H1 (cell line): ENCODE results near the gene ZNF571. TPM values are rescaled to one million over a fixed set of nuclear protein-coding genes. Genes with fewer than 3 reads are reported as not detected.

Experiments used
- CTCF ChIA-PET: fragments of 300-600 bp; sonication (Branson Sonifier 250); formaldehyde crosslinking; loops from one replicate; lab custom pipeline; 2021; ENCODE audit not compliant: partially characterized antibody; lab: Charles Lee
- POLR2A ChIA-PET: fragments of 300-600 bp; sonication (Branson Sonifier 250); formaldehyde crosslinking; loops from one replicate; lab custom pipeline; 2021; ENCODE audit warnings: inconsistent platforms; ENCODE audit not compliant: partially characterized antibody; lab: Charles Lee
- DNase-seq, 2 experiments: peaks; one replicate each; pipeline versions ENCODE4 v3.0.0 to v3.0.0-alpha.2; 2010 to 2022; ENCODE audit warnings: low spot score in 2 of 2, low read depth in 1 of 2, mixed read lengths in 1 of 2
- FAIRE-seq: peaks from 2 replicates; lab custom pipeline; 2011; peaks lifted over from hg19 to GRCh38; lab: Jason Lieb, UNC
- H2AFZ ChIP-seq: 2 replicates; pipeline ENCODE4 v1.8.1; 2012; ENCODE audit warnings: low read length, inconsistent platforms
- H2AK5ac ChIP-seq: 2 replicates; pipeline ENCODE4 v1.6.1; 2013; ENCODE audit warnings: low read depth, low read length
- H2BK120ac ChIP-seq: replicated peaks from 2 replicates; pipeline ENCODE3; 2013; ENCODE audit warnings: low read depth, low read length, inconsistent platforms
- H2BK12ac ChIP-seq: 2 replicates; pipeline ENCODE4 v1.6.1; 2013; ENCODE audit warnings: low read depth, low read length
- H2BK15ac ChIP-seq: 2 replicates; pipeline ENCODE4 v1.6.1; 2013; ENCODE audit warnings: low read length
- H2BK20ac ChIP-seq: 2 replicates; pipeline ENCODE4 v1.6.1; 2013; ENCODE audit warnings: low read length
- H2BK5ac ChIP-seq: 2 replicates; pipeline ENCODE4 v1.6.1; 2013; ENCODE audit warnings: low read depth, low read length
- H3K14ac ChIP-seq: 2 replicates; pipeline ENCODE4 v1.6.1; 2013; ENCODE audit warnings: inconsistent platforms; ENCODE audit not compliant: insufficient read length
- H3K18ac ChIP-seq: 2 replicates; pipeline ENCODE4 v1.6.1; 2013; ENCODE audit warnings: low read length; ENCODE audit errors: extremely low read depth
- H3K23ac ChIP-seq: 2 replicates; pipeline ENCODE4 v1.6.1; 2013; ENCODE audit warnings: inconsistent platforms; ENCODE audit not compliant: insufficient read length
- H3K23me2 ChIP-seq: 2 replicates; pipeline ENCODE4 v1.6.1; 2013; ENCODE audit warnings: low read depth, low read length
- H3K27ac ChIP-seq: 2 replicates; pipeline ENCODE4 v1.6.1; 2011; ENCODE audit warnings: low read depth, low read length, inconsistent platforms
- H3K27me3 ChIP-seq, 4 experiments: replicated peaks in 1 of 4; 1 replicate in 1 of 4; 2 replicates in 3 of 4; pipeline versions ENCODE4 v1.6.1 to v1.8.1; 2011 to 2013; ENCODE audit warnings: low read length in 3 of 4, mild to moderate bottlenecking in 3 of 4, inconsistent platforms in 2 of 4, mixed read lengths in 2 of 4, moderate library complexity in 1 of 4; ENCODE audit not compliant: control insufficient read depth in 3 of 4, insufficient read depth in 3 of 4; ENCODE audit errors: extremely low read depth in 1 of 4
- H3K36me3 ChIP-seq, 4 experiments: 2 replicates each; pipeline versions ENCODE4 v1.6.1 to v1.8.1; 2011 to 2013; ENCODE audit warnings: mild to moderate bottlenecking in 4 of 4, low read length in 3 of 4, moderate library complexity in 2 of 4, control low read depth in 1 of 4, inconsistent platforms in 1 of 4; ENCODE audit not compliant: insufficient read depth in 4 of 4, control insufficient read depth in 2 of 4
- H3K4ac ChIP-seq: replicated peaks from 2 replicates; pipeline ENCODE3; 2013; ENCODE audit warnings: low read length, low read depth, mixed read lengths, inconsistent platforms; ENCODE audit not compliant: insufficient read length
- H3K4me1 ChIP-seq, 4 experiments: replicated peaks in 1 of 4; 1 replicate in 1 of 4; 2 replicates in 3 of 4; pipeline versions ENCODE4 v1.6.1 to v1.8.1; 2011 to 2013; ENCODE audit warnings: low read length in 3 of 4, inconsistent platforms in 2 of 4, mixed read lengths in 1 of 4; ENCODE audit not compliant: insufficient read depth in 4 of 4, control insufficient read depth in 3 of 4
- H3K4me2 ChIP-seq, 2 experiments: 2 replicates each; pipeline versions ENCODE4 v1.6.1 to v1.8.1; 2011 to 2013; ENCODE audit warnings: low read depth in 2 of 2, low read length in 2 of 2, control low read depth in 1 of 2, inconsistent platforms in 1 of 2, mild to moderate bottlenecking in 1 of 2; ENCODE audit not compliant: insufficient read depth in 1 of 2
- H3K4me3 ChIP-seq, 4 experiments: fragments of 200-600, 300-600 bp in 1 of 4; sonication (generic), shearing (Covaris generic), sonication (Bioruptor Twin) in 1 of 4; 2 replicates each; pipeline versions ENCODE4 v1.5.1 to v1.8.1; 2011 to 2016; ENCODE audit warnings: low read length in 4 of 4, low read depth in 3 of 4, control low read depth in 2 of 4, inconsistent platforms in 2 of 4, mild to moderate bottlenecking in 2 of 4, mixed read lengths in 1 of 4, moderate library complexity in 1 of 4; ENCODE audit not compliant: insufficient read depth in 2 of 4; ENCODE audit errors: extremely low read depth in 1 of 4
- H3K56ac ChIP-seq: replicated peaks from 2 replicates; pipeline ENCODE3; 2013; ENCODE audit warnings: low read depth, mild to moderate bottlenecking, mixed read lengths, low read length, inconsistent platforms; ENCODE audit not compliant: insufficient read length
- H3K79me1 ChIP-seq: 2 replicates; pipeline ENCODE4 v1.6.1; 2013; ENCODE audit warnings: low read depth, low read length, control low read depth
- H3K79me2 ChIP-seq, 2 experiments: 2 replicates each; pipeline versions ENCODE4 v1.6.1 to v1.8.1; 2012 to 2013; ENCODE audit warnings: low read length in 2 of 2, mild to moderate bottlenecking in 2 of 2, inconsistent platforms in 1 of 2; ENCODE audit not compliant: insufficient read depth in 2 of 2, control insufficient read depth in 1 of 2
- H3K9ac ChIP-seq, 4 experiments: replicated peaks in 1 of 4; 1 replicate in 1 of 4; 2 replicates in 3 of 4; pipeline versions ENCODE4 v1.6.1 to v1.8.1; 2011 to 2013; ENCODE audit warnings: low read depth in 3 of 4, low read length in 3 of 4, control low read depth in 2 of 4, mild to moderate bottlenecking in 2 of 4, moderate library complexity in 2 of 4, inconsistent platforms in 1 of 4; ENCODE audit errors: extremely low read depth in 1 of 4
- H3K9me3 ChIP-seq, 2 experiments: 2 replicates each; pipeline versions ENCODE4 v1.6.1 to v1.8.1; 2012 to 2013; ENCODE audit warnings: mild to moderate bottlenecking in 2 of 2, moderate library complexity in 2 of 2, control low read depth in 1 of 2, inconsistent platforms in 1 of 2, low read depth in 1 of 2, low read length in 1 of 2, mixed read lengths in 1 of 2; ENCODE audit not compliant: insufficient read depth in 2 of 2
- H4K20me1 ChIP-seq, 2 experiments: replicated peaks in 1 of 2; 2 replicates each; pipeline versions ENCODE3 to v1.8.1; 2011 to 2013; ENCODE audit warnings: inconsistent platforms in 2 of 2, low read length in 2 of 2, mild to moderate bottlenecking in 1 of 2; ENCODE audit not compliant: insufficient read depth in 2 of 2, control insufficient read depth in 1 of 2
- H4K5ac ChIP-seq: 2 replicates; pipeline ENCODE4 v1.6.1; 2013; ENCODE audit warnings: low read length, low read depth, mixed read lengths, inconsistent platforms; ENCODE audit not compliant: insufficient read length
- H4K8ac ChIP-seq: 2 replicates; pipeline ENCODE4 v1.8.0; 2013; ENCODE audit warnings: mild to moderate bottlenecking, moderate library complexity, low read length, inconsistent platforms; ENCODE audit not compliant: insufficient read depth; ENCODE audit errors: extremely low read depth
- H4K91ac ChIP-seq: replicated peaks from 2 replicates; pipeline ENCODE3; 2013; ENCODE audit warnings: low read length, mixed read lengths, inconsistent platforms; ENCODE audit not compliant: insufficient read length
- CBX5 ChIP-seq: fragments of 300-800, 300-1000 bp; sonication (generic); IDR thresholded peaks from 2 replicates; pipeline ENCODE4 v1.7.1; 2016; ENCODE audit warnings: antibody characterized with exemption, low read length, low read depth
- CTBP2 ChIP-seq: IDR thresholded peaks from 2 replicates; pipeline ENCODE4 v1.7.0; 2011; ENCODE audit warnings: borderline replicate concordance, mild to moderate bottlenecking, moderate library complexity, mixed read lengths, low read length; ENCODE audit not compliant: insufficient read depth, insufficient read length
- HDAC2 ChIP-seq, 2 experiments: fragments of 300-600 bp in 1 of 2; sonication (generic) in 1 of 2; IDR thresholded peaks; 2 replicates each; pipeline ENCODE4 v1.6.1; 2011 to 2012; ENCODE audit warnings: low read depth in 2 of 2, low read length in 2 of 2, mild to moderate bottlenecking in 2 of 2, moderate library complexity in 2 of 2, borderline replicate concordance in 1 of 2, inconsistent platforms in 1 of 2
- HDAC6 ChIP-seq: IDR thresholded peaks from one replicate; pipeline ENCODE4 v1.7.1; 2012; ENCODE audit warnings: low read depth, mild to moderate bottlenecking, inconsistent platforms, low read length, moderate library complexity
- MAFK ChIP-seq: IDR thresholded peaks from 2 replicates; pipeline ENCODE4 v1.6.1; 2012; ENCODE audit warnings: low read depth, mild to moderate bottlenecking, improper control_type of control experiment, low read length
- ZNF274 ChIP-seq: IDR thresholded peaks from 2 replicates; pipeline ENCODE4 v1.7.0; 2012; ENCODE audit warnings: low read length, borderline replicate concordance; ENCODE audit errors: extremely low read depth
- polyA plus RNA-seq, 7 experiments: library from polyadenylated mRNA; depleted of rRNA in 3 of 7; stranded (reverse) in 5 of 7; unstranded in 2 of 7; fragments of >200 nt in 5 of 7; fragments of 200-250 nt in 2 of 7; gene quantifications; 1 replicate in 5 of 7; 2 replicates in 1 of 7; 4 replicates in 1 of 7; pipeline versions ENCODE4 v1.2.1 to v1.2.3, GENCODE V29; 2011 to 2013; ENCODE audit warnings: missing spikeins in 2 of 7, mixed read lengths in 2 of 7
- total RNA-seq: library from RNA; stranded (reverse); fragmentation: NEBNext Ultra II Directional; extraction: Animal tissue kit (Norgen Biotek cat#: 25700); gene quantifications from 2 replicates; pipeline ENCODE4 v1.2.1, GENCODE V29; 2021

The ZNF571 gene
- total and polyA plus RNA-seq, 2 of the 8 experiments (the other 6 are each of a cell fraction or from before 2014, with no cell fraction given): 1.8 to 3.9 TPM

- H3K9me3 ChIP-seq: peaks cover 76 to 84% of the 10 kb centered on the region in 2 experiments
Observed at GRCh38 chr19:37565370-37565669, 29.3 kb downstream of the ZNF571 start.

More at GRCh38 chr19:37565370-37565669, 29.3 kb downstream of the ZNF571 start:
- Histone ChIP-seq H2AK5ac (no peak overlapping the region), H3K18ac (no peak overlapping the region), H2BK12ac (no peak overlapping the region), H3K27me3 (no peaks in the 10 kb centered on the region), H3K4ac (no peak overlapping the region), H2AFZ (no peak overlapping the region), H3K9ac (no peak overlapping the region), H3K14ac (no peak overlapping the region), H3K79me1 (no peaks in the 10 kb centered on the region), H4K20me1 (no peaks in the 10 kb centered on the region), H3K4me1 (no peaks in the 10 kb centered on the region), H2BK20ac (no peak overlapping the region), H3K4me3 (no peak overlapping the region; a peak in 1 of 8 replicates), H2BK15ac (no peak overlapping the region), H2BK120ac (no peak overlapping the region), H3K27ac (no peak overlapping the region), H3K36me3 (peaks cover 0 to 27% (median 10%) of the 10 kb centered on the region in 4 experiments; a peak in 6 of 8 replicates), H3K4me2 (no peak overlapping the region), H3K23ac (no peak overlapping the region), H3K56ac (no peak overlapping the region), H4K91ac (no peak overlapping the region), H4K5ac (no peak overlapping the region), H2BK5ac (no peak overlapping the region), H3K79me2 (no peaks in the 10 kb centered on the region), H4K8ac (no peak overlapping the region; the same call in 1 of the 2 replicates), H3K23me2 (no peaks in the 10 kb centered on the region)
- CTCF ChIA-PET: no interaction called here
- DNase-seq (no peak), FAIRE-seq (no peak)
- TF ChIP-seq MAFK: no peak
- no peak for TF ChIP-seq CBX5
- no peak for TF ChIP-seq HDAC6
- no peak for TF ChIP-seq CTBP2
- TF ChIP-seq HDAC2 (IDR thresholded peaks at IDR 0.05; ENCODE audit: borderline replicate concordance in 1 of 2, low read depth in 2 of 2, low read length in 2 of 2): no peak
- peak; percentile 63 for TF ChIP-seq ZNF274
- POLR2A ChIA-PET: no interaction called here
